ENCODE results near the gene PRIMPOL. TPM values are rescaled to one million over a fixed set of nuclear protein-coding genes. Genes with fewer than 3 reads are reported as not detected.
A peak's percentile ranks its signal among the peaks of the same experiment; 100 is the strongest.

Gene PRIMPOL
- total and polyA plus RNA-seq, 9 of the 15 experiments (the other 6 are each of a cell fraction or from before 2014, with no cell fraction given) = 11.0 to 32.0 (median 16.1) TPM

- TF ChIP-seq, protein P1, sequence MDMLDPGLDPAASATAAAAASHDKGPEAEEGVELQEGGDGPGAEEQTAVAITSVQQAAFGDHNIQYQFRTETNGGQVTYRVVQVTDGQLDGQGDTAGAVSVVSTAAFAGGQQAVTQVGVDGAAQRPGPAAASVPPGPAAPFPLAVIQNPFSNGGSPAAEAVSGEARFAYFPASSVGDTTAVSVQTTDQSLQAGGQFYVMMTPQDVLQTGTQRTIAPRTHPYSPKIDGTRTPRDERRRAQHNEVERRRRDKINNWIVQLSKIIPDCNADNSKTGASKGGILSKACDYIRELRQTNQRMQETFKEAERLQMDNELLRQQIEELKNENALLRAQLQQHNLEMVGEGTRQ (CRISPR knock-in tag; IDR thresholded peaks at IDR 0.05) = no peak
- TF ChIP-seq KLF16 (IDR thresholded peaks at IDR 0.05) = peak; percentile 97
- TF ChIP-seq, protein P2, sequence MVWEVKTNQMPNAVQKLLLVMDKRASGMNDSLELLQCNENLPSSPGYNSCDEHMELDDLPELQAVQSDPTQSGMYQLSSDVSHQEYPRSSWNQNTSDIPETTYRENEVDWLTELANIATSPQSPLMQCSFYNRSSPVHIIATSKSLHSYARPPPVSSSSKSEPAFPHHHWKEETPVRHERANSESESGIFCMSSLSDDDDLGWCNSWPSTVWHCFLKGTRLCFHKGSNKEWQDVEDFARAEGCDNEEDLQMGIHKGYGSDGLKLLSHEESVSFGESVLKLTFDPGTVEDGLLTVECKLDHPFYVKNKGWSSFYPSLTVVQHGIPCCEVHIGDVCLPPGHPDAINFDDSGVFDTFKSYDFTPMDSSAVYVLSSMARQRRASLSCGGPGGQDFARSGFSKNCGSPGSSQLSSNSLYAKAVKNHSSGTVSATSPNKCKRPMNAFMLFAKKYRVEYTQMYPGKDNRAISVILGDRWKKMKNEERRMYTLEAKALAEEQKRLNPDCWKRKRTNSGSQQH (CRISPR knock-in tag; IDR thresholded peaks at IDR 0.05) = peak; percentile 90
- TF ChIP-seq ASH1L (IDR thresholded peaks at IDR 0.05; ENCODE audit: borderline replicate concordance, low read depth, partially characterized antibody) = no peak
- TF ChIP-seq PCBP2 (IDR thresholded peaks at IDR 0.05; ENCODE audit: low read depth, low read length, poor library complexity, severe bottlenecking) = no peak
- TF ChIP-seq XRCC5 (IDR thresholded peaks at IDR 0.05; ENCODE audit: low read depth, low read length) = no peak
- no peak for TF ChIP-seq ZNF551 (CRISPR knock-in tag; IDR thresholded peaks at IDR 0.05)
- no peak for TF ChIP-seq U2AF2 (optimal IDR thresholded peaks at IDR 0.05; ENCODE audit: low read depth, low read length)
- TF ChIP-seq U2AF1 (optimal IDR thresholded peaks at IDR 0.05; ENCODE audit: low read depth, low read length) = no peak
- TF ChIP-seq PCBP1 (IDR thresholded peaks at IDR 0.05; ENCODE audit: low read depth, low read length, poor library complexity, severe bottlenecking) = no peak
- no peak for TF ChIP-seq ZNF668 (CRISPR knock-in tag; IDR thresholded peaks at IDR 0.05)
- TF ChIP-seq CCNT2 (IDR thresholded peaks at IDR 0.05; ENCODE audit: borderline replicate concordance, extremely low read depth, insufficient read length, low read depth, low read length) = peak; percentile 92
- no peak for TF ChIP-seq ARHGAP35 (IDR thresholded peaks at IDR 0.05; ENCODE audit: partially characterized antibody)
- no peak for TF ChIP-seq ZNF449 (CRISPR knock-in tag; IDR thresholded peaks at IDR 0.05)
- TF ChIP-seq SRSF1 (IDR thresholded peaks at IDR 0.05; ENCODE audit: low read depth, low read length) = no peak
- TF ChIP-seq CTBP1 (IDR thresholded peaks at IDR 0.05; ENCODE audit: borderline replicate concordance) = peak; percentile 98
- peak; percentile 99 for TF ChIP-seq TCF3 (CRISPR knock-in tag; IDR thresholded peaks at IDR 0.05)
- TF ChIP-seq NFIX (CRISPR knock-in tag; IDR thresholded peaks at IDR 0.05; ENCODE audit: low read depth) = no peak
- TF ChIP-seq, protein P3, sequence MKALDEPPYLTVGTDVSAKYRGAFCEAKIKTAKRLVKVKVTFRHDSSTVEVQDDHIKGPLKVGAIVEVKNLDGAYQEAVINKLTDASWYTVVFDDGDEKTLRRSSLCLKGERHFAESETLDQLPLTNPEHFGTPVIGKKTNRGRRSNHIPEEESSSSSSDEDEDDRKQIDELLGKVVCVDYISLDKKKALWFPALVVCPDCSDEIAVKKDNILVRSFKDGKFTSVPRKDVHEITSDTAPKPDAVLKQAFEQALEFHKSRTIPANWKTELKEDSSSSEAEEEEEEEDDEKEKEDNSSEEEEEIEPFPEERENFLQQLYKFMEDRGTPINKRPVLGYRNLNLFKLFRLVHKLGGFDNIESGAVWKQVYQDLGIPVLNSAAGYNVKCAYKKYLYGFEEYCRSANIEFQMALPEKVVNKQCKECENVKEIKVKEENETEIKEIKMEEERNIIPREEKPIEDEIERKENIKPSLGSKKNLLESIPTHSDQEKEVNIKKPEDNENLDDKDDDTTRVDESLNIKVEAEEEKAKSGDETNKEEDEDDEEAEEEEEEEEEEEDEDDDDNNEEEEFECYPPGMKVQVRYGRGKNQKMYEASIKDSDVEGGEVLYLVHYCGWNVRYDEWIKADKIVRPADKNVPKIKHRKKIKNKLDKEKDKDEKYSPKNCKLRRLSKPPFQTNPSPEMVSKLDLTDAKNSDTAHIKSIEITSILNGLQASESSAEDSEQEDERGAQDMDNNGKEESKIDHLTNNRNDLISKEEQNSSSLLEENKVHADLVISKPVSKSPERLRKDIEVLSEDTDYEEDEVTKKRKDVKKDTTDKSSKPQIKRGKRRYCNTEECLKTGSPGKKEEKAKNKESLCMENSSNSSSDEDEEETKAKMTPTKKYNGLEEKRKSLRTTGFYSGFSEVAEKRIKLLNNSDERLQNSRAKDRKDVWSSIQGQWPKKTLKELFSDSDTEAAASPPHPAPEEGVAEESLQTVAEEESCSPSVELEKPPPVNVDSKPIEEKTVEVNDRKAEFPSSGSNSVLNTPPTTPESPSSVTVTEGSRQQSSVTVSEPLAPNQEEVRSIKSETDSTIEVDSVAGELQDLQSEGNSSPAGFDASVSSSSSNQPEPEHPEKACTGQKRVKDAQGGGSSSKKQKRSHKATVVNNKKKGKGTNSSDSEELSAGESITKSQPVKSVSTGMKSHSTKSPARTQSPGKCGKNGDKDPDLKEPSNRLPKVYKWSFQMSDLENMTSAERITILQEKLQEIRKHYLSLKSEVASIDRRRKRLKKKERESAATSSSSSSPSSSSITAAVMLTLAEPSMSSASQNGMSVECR (CRISPR knock-in tag; IDR thresholded peaks at IDR 0.05) = no peak
Measured at GRCh38 chr4:184684491-184685189, 35.1 kb downstream of the PRIMPOL start (continued).

Measured in K562 (cell line).